Measurements from ENCODE around the gene CEP68. TPM values are rescaled to one million over a fixed set of nuclear protein-coding genes. Genes with fewer than 3 reads are reported as not detected.

The CEP68 gene
- total RNA-seq, 1 experiment from 2014 or later = 11.2 TPM

GRCh38 chr2:65057054-65057375, 799 bp downstream of the CEP68 start:
- peaks cover 35% of the 10 kb centered on the region for H3K79me2 ChIP-seq (ENCODE audit: insufficient read depth, low read length)

More at GRCh38 chr2:65057054-65057375, 799 bp downstream of the CEP68 start:
- intact Hi-C loops (cut with micrococcal nuclease) = loop anchor here (5.0 to 10.0 kb wide), 2 partner anchors 140 to 378 kb away; partner anchors contain the start of gene SPRED2
- no peak for TF ChIP-seq RAD21 (IDR thresholded peaks at IDR 0.05; ENCODE audit: low read depth)
- no peak for TF ChIP-seq CEBPB (IDR thresholded peaks at IDR 0.05; ENCODE audit: low read depth)
- TF ChIP-seq ZBTB33 (IDR thresholded peaks at IDR 0.05; ENCODE audit: extremely low read depth, insufficient replicate concordance, low read length) = no peak
- no peak for TF ChIP-seq POLR2A (IDR thresholded peaks at IDR 0.05; ENCODE audit: borderline replicate concordance, extremely low read depth, insufficient read depth, insufficient read length)
- TF ChIP-seq POLR2AphosphoS5 (IDR thresholded peaks at IDR 0.05; ENCODE audit: low read depth, low read length) = no peak
- Histone ChIP-seq H3K36me3 (ENCODE audit: control insufficient read depth in 1 of 2, insufficient read depth in 2 of 2, low read length in 2 of 2) (no peaks in the 10 kb centered on the region), H3K9me3 (ENCODE audit: control insufficient read depth in 1 of 2, insufficient read depth in 1 of 2, low read depth in 1 of 2, low read length in 2 of 2) (no peaks in the 10 kb centered on the region), H3K4me2 (ENCODE audit: low read length) (peak overlapping the region; percentile 98), H4K20me1 (ENCODE audit: insufficient read depth) (no peaks in the 10 kb centered on the region), H3K4me3 (replicated peaks in 1 of 2; ENCODE audit: low read depth in 1 of 2, low read length in 2 of 2) (peak overlapping the region; percentile 67 to 70), H3K27ac (ENCODE audit: low read depth, low read length) (peak overlapping the region; percentile 65; the same call in 1 of the 2 replicates), H2AFZ (ENCODE audit: low read depth, low read length, poor library complexity, severe bottlenecking) (no peak overlapping the region), H3K9ac (ENCODE audit: low read length) (peak overlapping the region; percentile 74), H3K9me2 (ENCODE audit: insufficient read depth) (no peaks in the 10 kb centered on the region), H3K27me3 (ENCODE audit: insufficient read depth, low read length) (no peaks in the 10 kb centered on the region), H3K4me1 (ENCODE audit: control insufficient read depth in 1 of 2, insufficient read depth in 2 of 2, low read length in 2 of 2) (peaks cover 6 to 21% of the 10 kb centered on the region in 2 experiments; a peak in 3 of 4 replicates)
- ChIA-PET RAD21 (ENCODE audit: low non-redundant PET in 1 of 2, low total read pairs in 2 of 2, uncharacterized antibody in 2 of 2, unreplicated experiment in 2 of 2) (no interaction called here), POLR2A (interaction anchor here (1.3 to 1.5 kb wide), 2 partner anchors 9 to 14 kb away, joined by 3 read pairs; no protein-coding TSS in a partner anchor), CTCF (no interaction called here)
- ATAC-seq = no peak
- no TSS peak for BruUV-seq (replicated peaks)
- DNase-seq (ENCODE audit: low read depth, low spot score) = no peak
